ENCODE measurements around the gene ABI3BP.
"Not testable (repeated sequence)": the region's sequence is repeated elsewhere in the genome, so short reads cannot be mapped to it uniquely, and the experiment has no call there.

ABI3BP gene

DNA sequence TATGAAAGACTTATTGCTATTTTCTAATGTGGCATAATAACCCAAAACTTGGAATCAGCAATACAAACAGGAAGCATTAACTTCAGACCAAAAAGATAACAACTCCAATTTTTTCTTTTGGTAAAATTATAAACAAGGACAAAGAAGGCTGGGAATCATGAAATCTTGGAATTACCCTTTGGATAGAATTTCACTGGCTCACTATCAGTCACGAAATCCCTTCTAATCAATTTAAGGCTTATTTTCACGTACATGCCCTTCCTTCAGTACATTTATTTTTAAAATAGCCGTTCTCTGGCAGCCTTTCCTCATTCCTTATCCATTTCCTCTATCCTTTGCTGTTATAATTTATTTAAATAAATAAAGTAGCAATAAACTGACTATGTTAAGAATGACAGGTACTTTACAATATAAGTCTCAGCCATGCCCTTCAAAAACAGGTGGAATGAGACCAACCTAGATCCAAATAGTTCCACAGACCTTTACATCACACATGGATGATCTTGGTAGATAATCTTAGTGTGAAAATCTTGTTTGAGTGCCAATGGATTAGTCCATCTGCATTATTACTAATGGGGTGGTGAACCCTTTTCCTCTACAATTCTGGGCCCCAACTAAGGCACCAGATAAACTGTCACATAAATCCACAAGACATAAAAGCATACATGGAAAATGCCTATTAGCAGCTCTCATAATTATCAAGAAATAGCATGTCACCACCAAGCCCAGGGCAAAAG lies 38.9 kb downstream of the ABI3BP start:
- DNase-seq (ENCODE audit: low read depth, low spot score), result no peak
- H3K4me3 ChIP-seq (ENCODE audit: low read length), result no peak overlapping the region

DNA sequence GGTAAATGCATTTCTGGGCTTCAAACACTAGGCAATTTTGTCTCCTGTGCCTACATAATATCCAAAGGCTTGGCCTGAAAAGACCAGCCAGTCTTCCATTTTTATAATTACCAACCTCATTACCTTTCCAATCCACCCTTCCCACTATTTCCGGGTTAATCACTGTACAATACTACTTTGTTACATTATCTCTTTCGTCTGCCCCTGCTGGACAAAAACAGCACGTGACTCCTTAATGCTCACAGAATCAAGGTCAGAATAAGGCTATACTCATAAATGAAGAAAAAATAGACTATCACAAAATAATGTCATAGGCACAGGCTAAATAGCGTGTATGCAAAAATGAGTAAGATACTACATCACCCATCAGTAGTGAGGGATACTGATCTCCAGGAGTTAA lies 40.1 kb downstream of the ABI3BP start:
- no peak overlapping the region for H3K4me3 ChIP-seq (ENCODE audit: low read length)
- no peak for DNase-seq (ENCODE audit: low read depth, low spot score)

DNA sequence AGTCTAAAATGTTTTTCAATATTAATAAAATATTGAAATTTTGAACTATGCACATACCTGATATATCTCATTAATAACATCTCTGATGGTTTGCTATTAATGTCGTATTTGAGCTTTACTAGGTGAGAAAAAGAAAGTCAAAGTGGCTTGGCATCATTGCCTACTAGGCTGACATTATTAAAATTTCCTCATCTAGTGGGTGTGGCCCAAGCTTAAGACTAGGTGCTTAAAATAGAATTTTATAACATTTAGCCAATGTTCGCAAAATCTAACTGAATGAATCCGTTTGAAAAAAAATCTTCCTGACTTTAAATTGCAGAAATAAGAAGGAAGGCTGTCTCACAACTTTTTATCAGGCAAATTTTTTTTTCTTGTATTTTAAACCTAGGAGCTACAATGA lies 46.1 kb downstream of the ABI3BP start:
- H3K4me3 ChIP-seq (ENCODE audit: low read length), result no peak overlapping the region
- DNase-seq (ENCODE audit: low read depth, low spot score), result no peak

DNA sequence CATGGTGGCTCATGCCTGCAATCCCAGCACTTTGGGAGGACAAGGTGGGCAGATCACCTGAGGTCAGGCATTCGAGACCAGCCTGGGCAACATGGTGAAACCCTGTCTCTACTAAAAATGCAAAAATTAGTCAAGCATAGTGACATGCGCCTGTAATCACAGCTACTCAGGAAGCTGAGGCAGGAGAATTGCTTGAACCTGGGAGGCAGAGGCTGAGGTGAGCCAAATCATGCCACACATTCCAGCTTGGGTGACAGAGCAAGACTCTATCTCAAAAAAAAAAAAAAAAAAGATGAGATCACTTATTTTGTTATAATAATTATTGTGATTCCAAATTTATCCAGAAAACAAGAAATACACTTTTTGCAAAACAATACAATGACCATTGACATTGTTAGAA lies 47.1 kb downstream of the ABI3BP start:
- H3K4me3 ChIP-seq (ENCODE audit: low read length); DNase-seq (ENCODE audit: low read depth, low spot score): not testable (repeated sequence)

DNA sequence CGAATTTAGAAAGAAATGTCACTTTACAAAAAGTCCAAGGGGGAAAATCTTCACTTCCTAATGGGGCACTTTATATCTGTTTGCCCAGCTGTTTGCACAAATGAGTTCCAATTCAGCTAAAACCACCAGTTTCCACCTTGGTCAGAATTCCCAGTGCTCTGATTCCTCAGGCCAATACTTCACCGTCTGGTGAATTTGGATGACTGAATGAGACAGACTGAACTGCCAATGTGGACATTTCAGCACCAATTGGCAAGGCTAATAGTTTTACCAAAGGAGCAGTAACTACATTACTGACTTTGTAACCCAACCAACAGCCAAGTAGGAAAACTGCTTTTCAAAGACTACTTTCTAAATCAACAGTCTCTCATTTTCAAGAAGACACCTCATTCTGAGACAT lies 51.8 kb downstream of the ABI3BP start:
- DNase-seq (ENCODE audit: low read depth, low spot score), result no peak
- H3K4me3 ChIP-seq (ENCODE audit: low read length), result no peak overlapping the region

DNA sequence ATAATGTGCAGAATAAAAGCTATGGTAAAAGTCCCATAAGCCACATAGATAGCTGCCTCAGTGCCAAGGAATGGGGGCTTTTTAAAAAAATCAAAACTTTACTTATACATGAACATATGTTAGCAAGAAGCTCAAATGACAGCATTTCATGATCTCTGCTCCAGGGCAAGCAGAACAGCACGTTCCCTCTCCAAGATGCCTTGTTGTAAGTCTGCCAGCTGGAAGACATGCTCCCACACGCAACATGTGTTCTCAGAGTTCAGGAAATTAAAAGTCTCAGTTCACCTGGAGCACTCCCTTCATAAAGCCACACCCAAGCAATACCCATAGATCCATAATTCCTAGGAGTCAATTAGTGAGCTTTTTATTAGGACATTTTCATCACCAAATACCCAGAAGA lies 52.2 kb downstream of the ABI3BP start:
- no peak overlapping the region for H3K4me3 ChIP-seq (ENCODE audit: low read length)
- DNase-seq (ENCODE audit: low read depth, low spot score), result no peak

DNA sequence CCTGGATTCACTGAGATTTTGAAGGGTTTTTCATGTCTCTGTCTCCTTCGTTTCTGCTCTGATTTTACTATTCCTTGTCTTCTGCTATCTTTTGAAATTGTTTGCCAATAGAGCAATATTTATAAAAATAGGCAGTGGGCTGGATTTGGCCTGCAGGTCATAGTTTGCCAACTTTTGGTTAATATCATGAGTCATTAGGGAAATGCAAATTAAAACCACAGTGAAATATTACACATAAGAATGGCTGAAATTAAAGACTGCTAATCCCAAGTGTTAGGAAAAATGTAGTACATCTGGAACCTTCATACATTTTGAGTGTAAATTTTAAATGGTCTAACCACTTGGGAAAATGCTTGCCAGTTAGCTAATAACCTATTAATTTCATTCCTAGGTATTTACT lies 56.3 kb downstream of the ABI3BP start:
- no peak overlapping the region for H3K4me3 ChIP-seq (ENCODE audit: low read length)
- no peak for DNase-seq (ENCODE audit: low read depth, low spot score)

DNA sequence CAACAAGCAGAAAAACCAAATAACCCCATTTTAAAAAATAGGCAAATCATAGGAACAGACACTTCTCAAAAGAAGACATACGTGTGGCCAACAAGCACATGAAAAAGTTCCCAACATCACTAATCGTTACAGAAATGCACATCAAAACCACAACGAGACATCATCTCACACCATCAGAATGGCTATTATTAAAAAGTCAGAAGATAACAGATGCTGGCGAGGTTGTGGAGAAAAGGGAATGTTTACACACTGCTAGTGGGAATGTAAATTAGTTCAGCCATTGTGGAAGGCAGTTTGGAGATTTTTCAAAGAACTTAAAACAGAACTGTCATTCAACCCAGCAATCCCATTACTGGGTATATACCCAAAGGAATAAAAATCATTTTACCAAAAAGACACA lies 60.7 kb downstream of the ABI3BP start:
- no peak for DNase-seq (ENCODE audit: low read depth, low spot score)
- no peak overlapping the region for H3K4me3 ChIP-seq (ENCODE audit: low read length)

DNA sequence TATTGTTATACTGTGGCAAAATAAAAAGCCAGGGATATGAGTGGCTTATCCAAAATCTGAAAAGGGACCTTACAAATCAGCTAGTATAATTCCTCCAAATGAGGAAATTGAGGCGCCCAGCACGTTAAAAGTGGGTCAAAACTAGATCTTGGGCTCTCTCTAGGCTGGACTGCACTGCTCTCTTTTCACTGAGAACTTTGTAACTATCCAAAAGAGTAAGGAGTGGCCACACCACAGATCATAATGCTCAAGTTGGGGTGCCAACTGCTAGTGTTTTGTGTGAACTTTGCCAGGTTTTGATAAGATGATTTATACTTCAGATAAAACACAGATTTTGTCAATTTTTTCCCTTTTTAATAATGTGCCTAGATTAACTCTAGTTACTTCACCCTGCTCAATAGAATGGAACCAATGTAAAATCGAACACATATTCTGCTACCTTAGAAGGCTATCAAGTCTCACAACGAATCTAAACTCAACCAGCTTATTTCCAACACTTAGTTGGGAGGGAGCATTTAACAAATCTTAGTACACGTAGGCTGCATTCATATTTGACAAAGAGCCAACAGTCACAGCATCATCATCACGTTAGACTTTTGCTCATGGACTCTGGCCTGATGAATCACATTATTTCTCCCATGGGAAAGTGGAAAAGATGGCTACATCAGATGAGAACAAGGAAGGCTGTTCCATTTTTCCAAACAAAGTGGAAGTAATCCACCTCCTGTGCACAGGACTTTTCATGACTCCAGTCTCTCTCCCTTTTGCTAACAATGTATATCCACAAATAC lies 64.4 kb downstream of the ABI3BP start:
- H3K4me3 ChIP-seq (ENCODE audit: low read length), result no peak overlapping the region
- no peak for DNase-seq (ENCODE audit: low read depth, low spot score)

DNA sequence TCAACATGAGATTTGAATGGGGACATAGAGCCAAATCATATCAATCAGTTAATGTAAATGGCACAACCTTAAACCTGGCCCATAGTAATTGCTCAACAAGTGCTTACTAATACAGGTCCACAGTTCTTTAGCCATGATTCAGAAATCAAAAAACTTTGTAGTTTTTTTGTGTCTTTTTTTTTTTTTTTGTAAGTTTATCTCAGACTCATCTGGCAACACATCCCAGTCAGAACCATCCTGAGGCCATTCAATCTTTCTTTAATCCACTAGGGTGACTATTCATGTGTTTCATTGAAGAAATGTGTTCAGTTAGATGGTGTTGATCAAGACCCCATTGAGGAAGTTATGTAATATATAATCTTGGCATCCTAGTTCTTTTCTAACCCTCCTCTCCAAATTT lies 65.4 kb downstream of the ABI3BP start:
- no peak overlapping the region for H3K4me3 ChIP-seq (ENCODE audit: low read length)
- no peak for DNase-seq (ENCODE audit: low read depth, low spot score)

DNA sequence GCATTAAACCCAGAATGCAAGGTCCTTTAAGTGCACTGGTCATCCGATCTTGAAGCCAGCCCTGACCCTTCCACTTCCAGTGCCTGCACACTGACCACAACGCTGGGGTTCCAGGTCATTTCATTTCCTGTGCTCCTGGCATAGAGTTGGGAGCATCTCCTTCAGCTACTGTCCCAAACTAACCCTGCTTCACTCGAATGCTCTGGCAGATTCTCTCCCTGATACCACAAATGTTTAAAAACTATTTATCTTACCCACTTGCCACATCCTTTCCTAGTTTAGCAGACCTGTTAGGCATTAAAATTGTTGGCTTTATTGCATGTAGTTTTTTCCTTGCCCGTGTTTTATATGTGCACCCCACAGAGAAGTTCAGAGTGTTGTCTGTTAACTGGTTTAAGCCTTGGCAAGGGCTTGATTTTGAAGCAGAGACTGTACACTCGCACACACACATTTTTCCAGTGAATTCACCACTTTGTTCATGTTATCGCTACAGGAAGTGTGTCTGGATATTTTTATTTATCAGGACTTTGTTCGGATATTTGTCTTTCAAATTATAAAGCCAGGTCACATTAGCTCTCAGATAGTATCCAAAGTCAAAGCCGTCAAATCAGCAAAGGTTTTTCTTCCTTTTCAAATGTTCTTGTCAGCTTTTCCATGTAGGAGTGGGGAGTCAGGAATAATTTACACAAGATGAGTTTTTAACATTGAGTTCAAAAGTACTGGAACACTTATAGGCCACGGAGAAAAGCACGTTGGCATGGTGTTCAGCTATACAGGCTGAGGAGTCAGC lies 77.3 kb downstream of the ABI3BP start:
- DNase-seq (ENCODE audit: low read depth, low spot score), result no peak
- no peak overlapping the region for H3K4me3 ChIP-seq (ENCODE audit: low read length)

DNA sequence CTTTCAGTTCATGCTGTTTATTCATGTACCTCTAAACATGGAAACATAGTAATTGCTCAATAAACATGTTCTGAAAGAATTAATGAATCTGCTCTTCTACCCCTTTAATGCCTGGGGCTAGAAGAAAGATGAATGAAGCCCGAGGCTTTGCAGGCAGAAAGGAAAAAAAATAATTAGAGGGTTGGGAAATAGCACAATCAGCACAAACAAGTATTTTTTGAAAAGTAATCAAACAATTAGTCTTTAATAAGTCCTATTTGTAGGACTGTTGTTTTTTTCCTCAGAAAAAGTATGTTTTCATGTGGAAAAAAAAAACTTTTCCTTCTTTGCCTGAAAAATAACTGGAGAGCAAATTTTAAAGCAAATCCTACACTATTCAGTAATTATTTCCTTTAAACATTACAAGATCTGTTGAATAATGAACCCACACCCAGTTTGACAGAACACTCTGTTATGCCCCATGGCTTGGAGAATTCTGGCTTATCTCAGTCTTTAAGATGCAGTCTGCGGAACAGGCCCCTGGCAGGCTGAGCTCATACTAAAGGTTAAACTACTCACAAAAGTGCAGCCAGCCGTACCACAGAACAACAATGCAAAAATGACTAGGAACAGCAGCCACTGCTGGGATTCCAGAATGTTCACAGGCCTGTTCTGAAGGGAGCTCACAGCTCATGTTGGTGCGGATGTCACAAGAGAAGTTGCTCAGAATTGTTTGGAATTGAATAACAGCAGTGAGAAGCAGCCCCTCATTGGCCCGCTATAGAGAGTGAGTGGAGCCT lies 79.2 kb downstream of the ABI3BP start:
- H3K4me3 ChIP-seq (ENCODE audit: low read length), result no peak overlapping the region
- DNase-seq (ENCODE audit: low read depth, low spot score), result no peak

DNA sequence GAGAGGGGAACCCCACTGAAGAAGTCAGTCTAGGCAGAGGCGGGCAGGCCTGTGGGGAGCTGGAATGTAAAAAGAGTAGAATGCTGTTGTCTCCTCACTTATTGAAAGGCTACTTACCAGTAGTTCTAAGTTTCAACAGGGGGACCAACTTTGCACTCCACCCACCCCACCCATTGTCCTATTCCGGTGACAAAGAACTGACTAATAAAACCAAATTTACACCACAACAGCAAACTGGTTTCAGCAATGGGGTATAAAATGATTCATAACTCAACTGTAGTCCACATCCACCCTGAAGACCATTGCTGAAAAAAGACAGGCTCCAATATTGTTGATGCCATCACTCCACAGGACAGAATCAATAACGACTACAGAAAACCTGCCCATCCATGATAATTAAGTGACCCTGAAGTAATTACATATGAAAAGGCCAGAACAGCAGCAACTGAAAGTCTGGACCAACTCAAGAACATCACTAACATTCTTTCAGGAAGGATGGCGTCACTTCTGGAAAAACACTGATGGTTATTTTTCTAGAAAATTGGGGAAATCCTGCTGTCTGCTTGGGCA lies 80.2 kb downstream of the ABI3BP start:
- no peak for DNase-seq (ENCODE audit: low read depth, low spot score)
- no peak overlapping the region for H3K4me3 ChIP-seq (ENCODE audit: low read length)

DNA sequence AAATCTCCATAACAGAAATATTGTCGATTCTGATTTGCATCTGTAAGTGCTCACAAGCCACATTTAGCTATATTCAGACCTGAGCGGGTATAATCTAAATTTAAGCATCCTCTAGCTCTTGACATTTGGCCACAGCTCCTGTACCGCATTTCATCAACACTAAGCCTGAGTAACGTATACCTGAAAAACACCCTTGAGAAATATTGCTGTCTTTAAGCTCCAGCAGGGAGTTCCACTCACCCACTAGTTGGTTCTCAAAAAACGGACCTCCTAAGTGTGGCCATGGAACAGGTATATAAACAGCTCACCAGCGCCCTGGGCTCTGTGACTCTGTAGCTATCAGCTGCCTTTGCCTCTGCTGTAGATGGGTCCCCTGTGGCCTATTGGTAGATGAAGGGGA lies 80.7 kb downstream of the ABI3BP start:
- no peak for DNase-seq (ENCODE audit: low read depth, low spot score)
- H3K4me3 ChIP-seq (ENCODE audit: low read length), result no peak overlapping the region

DNA sequence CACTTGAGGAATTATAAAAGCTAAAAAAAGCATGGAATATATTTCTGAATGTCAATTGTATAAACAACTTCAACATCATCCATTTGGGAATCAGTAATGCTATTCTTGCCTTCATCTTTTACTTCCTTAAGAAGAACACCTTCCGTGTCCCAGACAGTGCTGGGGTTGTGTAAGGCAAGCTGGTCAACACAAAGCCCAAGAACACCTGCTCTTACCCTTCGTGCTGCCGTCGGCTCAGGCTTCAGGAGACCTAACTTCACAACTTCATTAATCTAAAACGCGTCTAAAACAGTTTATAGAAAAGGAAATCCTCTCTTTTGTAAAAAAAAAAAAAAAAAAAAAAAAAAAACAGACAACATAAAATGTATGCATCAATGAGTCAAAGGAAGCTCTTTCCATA lies 81.3 kb downstream of the ABI3BP start:
- DNase-seq (ENCODE audit: low read depth, low spot score), result no peak
- no peak overlapping the region for H3K4me3 ChIP-seq (ENCODE audit: low read length)

DNA sequence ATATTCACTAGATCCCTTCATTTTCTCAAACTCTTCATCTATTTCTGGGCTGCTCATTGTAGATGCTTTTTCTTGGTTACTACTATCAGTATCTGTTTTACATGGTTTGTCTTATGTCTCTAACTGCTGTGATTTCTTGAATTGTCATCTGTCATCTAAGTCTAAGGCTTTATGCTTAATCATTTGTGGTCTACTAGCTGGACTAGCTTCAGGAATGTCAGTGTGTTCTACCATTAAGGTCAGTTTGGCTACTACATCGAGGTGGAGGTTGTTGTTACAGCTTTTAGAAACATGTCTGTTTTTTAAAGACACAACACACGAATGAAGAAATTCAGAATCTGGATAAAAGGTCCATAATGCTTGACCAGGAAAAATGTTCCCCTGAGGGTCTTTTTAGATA lies 82.2 kb downstream of the ABI3BP start:
- DNase-seq (ENCODE audit: low read depth, low spot score), result no peak
- no peak overlapping the region for H3K4me3 ChIP-seq (ENCODE audit: low read length)

DNA sequence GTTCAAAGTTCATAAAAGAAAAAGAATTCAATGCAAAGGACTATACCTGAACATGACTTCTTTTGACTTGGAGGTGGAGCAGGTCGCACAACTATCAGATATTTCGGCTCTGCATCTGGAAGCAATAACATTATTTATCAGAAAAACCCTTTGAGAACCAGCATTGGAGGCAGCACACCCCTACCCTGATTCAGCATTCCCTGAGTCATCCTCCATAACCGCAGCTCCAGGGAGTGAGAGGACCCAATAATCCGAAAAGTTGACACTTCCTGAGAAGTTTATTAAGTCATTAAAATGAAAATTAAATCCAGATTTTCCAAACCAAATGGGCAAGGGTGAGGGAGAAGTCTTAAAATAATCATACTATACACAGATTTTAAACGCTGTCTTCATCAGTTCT lies 90.6 kb downstream of the ABI3BP start:
- DNase-seq (ENCODE audit: low read depth, low spot score), result no peak

DNA sequence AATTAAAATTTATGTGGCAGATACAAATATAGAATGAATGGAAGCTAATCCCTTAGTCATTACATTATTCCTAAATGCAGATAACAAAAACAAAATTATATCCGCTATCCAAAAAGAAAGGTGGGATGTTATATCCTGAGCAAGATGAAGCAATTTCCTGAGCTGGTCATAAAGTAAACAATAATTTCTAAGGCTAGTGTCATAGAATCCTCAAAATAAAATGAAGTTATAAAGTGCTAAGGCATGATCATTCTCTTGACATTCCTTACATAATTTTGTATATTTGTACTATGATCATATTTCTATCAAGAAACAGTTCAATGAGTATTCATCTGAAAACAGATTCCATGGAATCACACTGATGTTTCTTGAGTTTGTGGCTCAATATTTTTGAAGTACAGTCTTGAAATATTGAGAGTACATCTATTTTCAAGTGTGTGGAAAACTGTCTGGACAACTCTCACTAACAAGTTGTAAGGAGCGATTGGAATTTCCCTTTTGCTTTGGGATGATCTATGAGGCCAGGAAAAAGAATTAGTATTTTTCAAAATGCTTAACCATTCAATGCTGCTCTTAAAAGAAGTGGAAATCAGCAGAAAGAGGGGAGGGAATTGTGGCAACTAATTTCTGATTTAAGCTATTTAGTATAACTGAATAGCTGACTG lies 92.4 kb downstream of the ABI3BP start:
- DNase-seq (ENCODE audit: low read depth, low spot score), result no peak
- H3K4me3 ChIP-seq (ENCODE audit: low read length), result no peak overlapping the region

More for the DNA sequence above, 90.6 kb downstream of the ABI3BP start:
- no peak overlapping the region for H3K4me3 ChIP-seq (ENCODE audit: low read length)

Measured in Jurkat, Clone E6-1 (cell line).